Lower lobe of right lung (tissue), 2 donors: ENCODE results near the gene NRCAM. TPM values are rescaled to one million over a fixed set of nuclear protein-coding genes. Genes with fewer than 3 reads are reported as not detected.

Experiments
- ATAC-seq, 2 donors: fragments of 200-7000 bp; cut with Tn5 transposase; one replicate each; pipeline ENCODE4 v1.9.1; 2020 to 2022; ENCODE audit warnings: mild to moderate bottlenecking in 2 of 2, moderate library complexity in 2 of 2
- DNase-seq: peaks from one replicate; pipeline ENCODE4 v3.0.0-alpha.2; 2020
- H3K27ac ChIP-seq: fragments of 200-600 bp; one replicate; pipeline ENCODE4 v1.8.0; 2022
- H3K27me3 ChIP-seq: fragments of 200-600 bp; one replicate; pipeline ENCODE4 v1.8.0; 2022; ENCODE audit warnings: low read depth
- H3K36me3 ChIP-seq: fragments of 200-600 bp; one replicate; pipeline ENCODE4 v1.8.0; 2022; ENCODE audit warnings: mild to moderate bottlenecking
- H3K4me1 ChIP-seq: fragments of 200-600 bp; one replicate; pipeline ENCODE4 v1.8.0; 2022
- H3K4me3 ChIP-seq: fragments of 200-600 bp; one replicate; pipeline ENCODE4 v1.8.0; 2022; ENCODE audit warnings: mild to moderate bottlenecking
- H3K9me3 ChIP-seq: fragments of 200-600 bp; one replicate; pipeline ENCODE4 v1.8.0; 2022
- CTCF ChIP-seq: fragments of 200-600 bp; IDR thresholded peaks from one replicate; pipeline ENCODE4 v1.8.0; 2022; ENCODE audit warnings: antibody characterized with exemption, mild to moderate bottlenecking
- intact Hi-C: fragments of 100-400 bp; cut with DNase I; formaldehyde crosslinking; loops from one replicate; pipeline ENCODE4 v1.11.0; 2022
- total RNA-seq: library from RNA; stranded (reverse); fragmentation: NEBNext Ultra II Directional; extraction: Animal tissue kit (Norgen Biotek cat#: 25700); gene quantifications from one replicate; pipeline ENCODE4 v1.2.1, GENCODE V29; 2021
- donor health status: DM: no; HTN: yes; CAD: no; lungs with severe emphysema.

Gene NRCAM
- total RNA-seq, 1 donor from 2014 or later: 2.6 TPM

- intact Hi-C loops: no loop called here
- Histone ChIP-seq H3K4me1 (no peaks in the 10 kb centered on the region), H3K27ac (no peak overlapping the region), H3K9me3 (no peaks in the 10 kb centered on the region), H3K4me3 (no peak overlapping the region), H3K27me3 (no peaks in the 10 kb centered on the region), H3K36me3 (no peaks in the 10 kb centered on the region)
- ATAC-seq (no peak), DNase-seq (no peak)
- TF ChIP-seq CTCF: no peak
Observed at GRCh38 chr7:108270385-108271015, 185.7 kb downstream of the NRCAM start.

GRCh38 chr7:108268200-108268820, 187.9 kb downstream of the NRCAM start:
- intact Hi-C loops: no loop called here
- no peak for TF ChIP-seq CTCF
- Histone ChIP-seq H3K27me3 (no peaks in the 10 kb centered on the region), H3K36me3 (no peaks in the 10 kb centered on the region), H3K27ac (no peak overlapping the region), H3K4me3 (no peak overlapping the region), H3K9me3 (no peaks in the 10 kb centered on the region), H3K4me1 (no peaks in the 10 kb centered on the region)
- ATAC-seq (no peak), DNase-seq (no peak)

- Histone ChIP-seq H3K36me3 (no peaks in the 10 kb centered on the region), H3K27me3 (no peaks in the 10 kb centered on the region), H3K27ac (no peak overlapping the region), H3K9me3 (no peaks in the 10 kb centered on the region), H3K4me1 (no peaks in the 10 kb centered on the region), H3K4me3 (no peak overlapping the region)
- intact Hi-C loops: no loop called here
- no peak for ATAC-seq
- no peak for DNase-seq
- TF ChIP-seq CTCF: no peak
Observed at GRCh38 chr7:108267615-108268014, 188.6 kb downstream of the NRCAM start.

- Histone ChIP-seq H3K27me3 (no peaks in the 10 kb centered on the region), H3K4me3 (no peak overlapping the region), H3K27ac (no peak overlapping the region), H3K4me1 (no peaks in the 10 kb centered on the region), H3K36me3 (no peaks in the 10 kb centered on the region), H3K9me3 (no peaks in the 10 kb centered on the region)
- DNase-seq (no peak), ATAC-seq (no peak)
- no peak for TF ChIP-seq CTCF
- intact Hi-C loops: no loop called here
Observed at GRCh38 chr7:108266491-108266890, 189.7 kb downstream of the NRCAM start.

GRCh38 chr7:108266035-108266434, 190.2 kb downstream of the NRCAM start:
- no peak for TF ChIP-seq CTCF
- DNase-seq: no peak
- H3K36me3 ChIP-seq: no peaks in the 10 kb centered on the region
- no peaks in the 10 kb centered on the region for H3K9me3 ChIP-seq
- H3K4me3 ChIP-seq: no peak overlapping the region
- H3K4me1 ChIP-seq: no peaks in the 10 kb centered on the region
- H3K27ac ChIP-seq: no peak overlapping the region
- H3K27me3 ChIP-seq: no peaks in the 10 kb centered on the region
- intact Hi-C loops: no loop called here
- ATAC-seq: no peak
